Coronary artery (tissue), 2 donors: ENCODE data around the gene GHDC.

Experiments
- DNase-seq: peaks from one replicate; pipeline ENCODE4 v3.0.0-alpha.2; 2017; ENCODE audit warnings: low spot score
- H3K27ac ChIP-seq, 2 donors: fragments of 200-600 bp; sonication (generic); one replicate each; pipeline ENCODE4 v1.5.1; 2016 to 2019
- H3K4me3 ChIP-seq: fragments of 200-600 bp; sonication (generic); 2 replicates; pipeline ENCODE4 v1.5.1; 2016; ENCODE audit warnings: mild to moderate bottlenecking, moderate library complexity
- CTCF ChIP-seq: fragments of 200-600 bp; sonication (generic); IDR thresholded peaks from one replicate; pipeline ENCODE4 v1.5.1; 2019; ENCODE audit warnings: antibody characterized with exemption

Gene GHDC

DNA sequence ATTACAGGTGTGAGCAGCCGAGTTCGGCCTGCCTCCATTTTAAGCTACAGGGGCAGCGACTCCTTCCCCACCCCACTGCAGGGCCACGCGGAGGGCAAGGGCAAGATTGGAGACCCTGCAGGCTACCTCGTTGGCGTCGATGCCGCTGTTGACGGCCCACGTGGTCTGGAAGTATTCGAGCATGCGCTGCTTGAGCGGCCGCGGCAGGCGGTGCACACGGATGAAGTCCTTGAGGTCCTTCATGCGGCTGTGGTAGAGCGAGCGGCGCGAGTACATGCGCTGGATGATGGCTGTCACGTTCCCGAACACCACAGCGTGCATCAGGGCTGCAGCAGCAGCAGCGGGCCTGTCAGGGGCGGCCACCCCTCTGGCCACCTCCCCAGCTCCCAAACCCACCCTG, 24.9 kb downstream of the GHDC start:
- no peak overlapping the region for H3K27ac ChIP-seq
- TF ChIP-seq CTCF = no peak
- H3K4me3 ChIP-seq = no peak overlapping the region
- no peak for DNase-seq

- TF ChIP-seq CTCF = no peak
- DNase-seq = no peak
- H3K4me3 ChIP-seq = no peak overlapping the region
- no peak overlapping the region for H3K27ac ChIP-seq
Measured at GRCh38 chr17:42167807-42168206, 26.5 kb downstream of the GHDC start.

DNA sequence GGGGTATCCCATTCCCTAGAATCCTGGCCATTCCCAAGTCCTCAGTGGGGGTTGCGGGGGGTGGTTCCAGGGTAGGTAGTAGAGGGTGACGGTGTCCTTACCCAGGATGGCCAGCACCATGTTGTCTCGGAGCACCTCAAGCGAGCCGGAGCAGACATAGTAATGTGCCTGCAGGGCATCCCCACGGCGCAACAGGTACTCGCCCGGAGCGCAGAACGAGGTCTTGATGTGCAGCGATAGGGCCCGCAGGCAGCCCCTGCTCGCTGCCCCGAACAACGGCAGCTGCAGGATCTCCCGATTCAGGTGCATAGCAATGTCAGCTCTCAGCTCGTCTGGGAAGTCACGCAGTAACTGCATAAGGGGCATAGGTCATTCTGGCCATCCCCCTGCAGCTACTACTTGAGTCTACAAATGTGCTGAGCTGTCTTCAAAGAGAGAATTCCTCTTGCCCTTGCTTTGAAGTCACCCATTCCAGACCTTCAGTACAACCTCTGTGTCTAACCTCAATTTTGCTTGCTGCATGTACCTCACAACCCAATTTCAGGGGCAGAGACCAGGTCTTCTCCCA, 28.0 kb downstream of the GHDC start:
- no peak overlapping the region for H3K27ac ChIP-seq
- no peak for DNase-seq
- H3K4me3 ChIP-seq = no peak overlapping the region
- no peak for TF ChIP-seq CTCF

GRCh38 chr17:42165751-42166150, 28.5 kb downstream of the GHDC start:
- H3K4me3 ChIP-seq = no peak overlapping the region
- TF ChIP-seq CTCF = no peak
- no peak overlapping the region for H3K27ac ChIP-seq
- DNase-seq = no peak

DNA sequence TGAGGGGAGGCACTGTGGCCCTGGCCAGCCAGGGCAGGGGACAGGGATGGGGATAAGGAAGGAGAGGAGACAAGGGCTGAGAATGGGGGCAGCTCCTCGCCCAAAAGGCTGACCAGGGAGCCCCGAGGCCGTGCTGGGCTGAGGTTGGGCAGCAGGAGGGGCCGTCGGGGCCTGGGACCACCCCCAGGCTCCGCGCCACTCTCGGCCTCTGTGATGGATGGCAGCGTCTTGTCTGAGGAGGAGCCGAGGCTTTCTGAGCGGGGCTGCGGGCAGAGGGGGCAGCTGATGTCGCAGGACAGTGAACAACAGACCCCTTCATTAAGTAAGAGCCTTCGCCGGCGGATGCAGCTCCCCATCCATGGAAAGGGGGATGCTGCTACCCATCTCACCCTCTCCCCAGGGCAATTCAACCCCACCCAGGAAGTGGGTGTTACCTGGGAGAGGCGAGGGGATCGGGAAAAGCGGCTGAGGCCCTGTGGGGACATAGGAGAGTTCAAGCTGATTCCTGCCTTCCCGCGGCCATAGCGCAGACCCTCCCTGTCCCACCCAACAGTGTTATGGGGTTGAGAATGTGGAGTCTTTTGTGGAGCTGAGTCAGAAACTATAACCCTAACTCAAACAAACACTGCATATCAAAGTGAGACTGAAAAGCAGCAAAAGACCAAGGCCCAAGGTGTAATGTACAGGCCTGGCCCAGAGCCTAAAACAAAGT, 30.4 kb downstream of the GHDC start:
- TF ChIP-seq CTCF = no peak
- DNase-seq = no peak
- Histone ChIP-seq H3K4me3 (no peak overlapping the region), H3K27ac (no peak overlapping the region)

- no peak overlapping the region for H3K27ac ChIP-seq
- no peak for TF ChIP-seq CTCF
Measured at GRCh38 chr17:42163113-42163512, 31.2 kb downstream of the GHDC start.

GRCh38 chr17:42160531-42160910, 33.8 kb downstream of the GHDC start:
- no peak overlapping the region for H3K4me3 ChIP-seq
- no peak overlapping the region for H3K27ac ChIP-seq
- no peak for TF ChIP-seq CTCF
- no peak for DNase-seq

More at GRCh38 chr17:42163113-42163512, 31.2 kb downstream of the GHDC start:
- DNase-seq = no peak
- no peak overlapping the region for H3K4me3 ChIP-seq
